Measurements from ENCODE around the gene PTPN1.
"Not testable (repeated sequence)": the region's sequence is repeated elsewhere in the genome, so short reads cannot be mapped to it uniquely, and the experiment has no call there.

Gene PTPN1

DNA sequence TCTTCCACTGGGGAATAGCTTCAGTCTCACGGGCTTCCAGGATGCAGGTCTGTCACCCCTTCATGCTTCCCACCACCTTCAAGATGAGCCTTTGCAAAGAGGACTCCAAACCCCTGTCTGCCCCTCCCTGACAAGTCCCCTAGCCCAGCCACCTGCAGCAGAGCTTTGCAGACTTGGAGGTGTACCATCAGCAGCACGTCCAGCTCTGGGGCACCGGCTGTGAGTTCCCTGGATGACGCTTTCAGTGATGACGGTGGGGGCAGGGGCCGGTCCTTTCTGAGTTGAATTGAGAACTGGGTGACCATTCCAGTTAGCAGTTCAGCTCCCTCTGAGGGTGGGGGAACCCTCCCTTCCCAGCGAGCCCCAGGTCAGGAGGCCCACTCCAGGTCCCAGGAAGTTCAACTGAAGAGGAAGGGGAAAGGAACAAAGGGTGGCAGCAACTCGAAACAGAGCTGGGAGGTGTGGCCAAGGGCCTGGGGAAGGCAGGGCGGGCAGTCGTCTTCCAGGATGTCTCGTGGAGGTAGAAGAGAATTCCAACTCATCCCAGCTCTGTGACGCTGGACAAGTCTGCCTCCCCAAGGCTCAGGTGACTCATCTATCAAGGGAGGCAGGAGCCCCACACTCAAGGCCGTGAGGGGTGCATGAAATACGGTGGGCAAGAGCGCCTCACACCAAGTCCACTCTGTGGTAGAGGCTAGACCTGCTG is 86.0 kb downstream of the PTPN1 start:
- no peak for DNase-seq

DNA sequence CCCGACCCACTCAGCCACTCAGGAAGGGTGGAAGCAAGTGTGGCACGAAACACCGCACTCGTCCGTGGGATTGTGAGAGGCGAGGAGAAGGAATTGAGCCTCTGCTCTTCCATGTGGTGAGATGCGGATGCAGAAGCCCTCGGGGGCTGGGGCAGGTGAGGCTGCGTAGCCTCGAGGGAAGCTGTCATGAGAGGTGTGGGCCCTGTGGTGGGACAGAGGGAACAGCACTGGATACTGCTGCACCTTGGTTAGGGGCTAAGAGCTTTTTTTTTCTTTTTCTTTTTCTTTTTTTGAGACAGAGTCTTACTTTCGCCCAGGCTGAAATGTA is 86.5 kb downstream of the PTPN1 start:
- DNase-seq = no peak

DNA sequence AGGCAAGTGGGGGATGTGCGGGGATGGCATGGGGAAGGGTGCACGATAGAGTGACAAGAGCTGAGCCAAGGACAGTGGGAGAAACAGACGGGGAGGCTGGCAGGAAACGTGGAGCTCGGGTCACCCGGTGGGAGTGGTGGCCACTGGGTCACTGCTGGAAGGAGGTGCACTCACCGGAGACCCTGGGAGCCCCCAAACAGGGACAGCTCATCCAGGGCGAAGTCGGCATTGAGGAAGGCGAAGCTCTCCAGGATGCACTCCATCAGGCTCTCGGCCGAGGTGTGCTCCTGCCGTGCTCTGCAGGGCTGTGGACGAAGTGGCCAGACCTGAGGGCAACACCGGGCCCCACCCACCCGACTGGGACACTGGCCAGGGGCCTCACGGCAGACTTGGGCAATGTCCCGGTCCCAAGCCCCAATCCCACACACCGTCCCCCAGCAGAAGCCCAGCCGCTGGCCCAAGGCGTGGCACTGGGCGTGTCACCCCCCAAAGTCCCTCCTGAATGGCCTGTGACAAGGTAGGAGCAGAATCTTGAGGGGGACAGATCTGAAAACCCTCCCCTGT is 87.3 kb downstream of the PTPN1 start:
- DNase-seq = no peak

DNA sequence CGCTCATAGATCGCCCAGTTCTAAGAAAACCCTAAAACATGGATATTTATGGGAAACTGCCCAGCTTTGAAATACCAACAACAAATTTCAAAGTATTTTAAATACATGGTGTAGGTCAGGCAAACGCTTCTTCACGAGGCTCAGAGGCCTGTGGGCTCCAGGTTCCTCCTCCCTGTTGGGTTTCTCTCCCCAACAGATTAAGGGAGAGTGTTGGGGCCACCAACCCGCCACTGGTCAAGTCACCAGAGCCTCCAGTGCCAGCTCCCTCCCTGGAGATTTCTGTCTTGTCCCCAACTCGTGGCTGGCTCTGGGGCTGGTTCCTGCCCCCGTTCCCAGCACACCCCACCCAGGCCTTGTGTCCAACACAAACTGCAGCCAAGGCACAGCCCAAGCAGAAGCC is 87.9 kb downstream of the PTPN1 start:
- no peak for DNase-seq

DNA sequence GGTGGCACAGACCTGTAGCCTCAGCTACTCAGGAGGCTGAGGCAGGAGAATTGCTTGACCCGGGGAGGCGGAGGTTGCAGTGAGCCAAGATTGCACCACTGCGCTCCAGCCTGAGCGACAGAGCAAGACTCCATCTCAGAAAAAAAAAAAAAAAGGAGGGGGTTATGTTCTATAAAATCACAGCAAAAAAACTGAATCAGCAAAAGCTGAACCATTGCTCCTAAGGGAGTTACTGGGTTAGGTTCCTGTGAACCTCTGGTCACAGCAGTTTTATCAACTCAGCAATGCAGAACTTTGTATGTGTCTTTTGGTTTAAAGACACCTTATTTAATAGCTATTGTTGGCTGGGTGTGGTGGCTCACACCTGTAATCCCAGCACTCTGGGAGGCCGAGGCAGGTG is 88.6 kb downstream of the PTPN1 start:
- not testable (repeated sequence) for DNase-seq

DNA sequence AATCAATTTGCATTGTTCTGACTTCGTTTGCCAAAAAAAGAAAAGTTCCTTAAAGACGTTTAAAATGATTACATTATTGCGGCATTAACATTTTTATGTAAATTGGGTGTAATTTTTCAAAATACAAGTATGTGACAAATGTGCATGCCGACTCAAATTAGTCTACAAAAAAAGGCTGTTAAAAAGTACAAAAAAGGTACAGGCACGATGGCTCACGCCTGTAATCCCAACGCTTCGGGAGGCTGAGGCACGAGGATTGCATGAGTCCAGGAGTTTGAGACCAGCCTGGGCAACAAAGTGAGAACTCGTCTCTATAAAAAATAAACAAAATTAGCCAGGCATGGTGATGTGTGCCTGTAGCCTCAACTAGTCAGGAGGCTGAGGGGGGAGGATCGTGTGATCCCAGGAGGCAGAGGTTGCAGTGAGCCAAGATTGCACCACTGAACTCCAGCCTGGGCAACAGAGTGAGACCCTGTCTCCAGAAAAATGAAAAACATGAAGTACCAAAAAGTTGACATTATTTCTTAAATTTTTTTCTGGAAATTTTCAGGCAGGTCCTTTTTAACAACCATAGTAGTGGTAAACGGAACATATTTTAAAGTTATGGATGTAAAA is 90.2 kb downstream of the PTPN1 start:
- DNase-seq = no peak

DNA sequence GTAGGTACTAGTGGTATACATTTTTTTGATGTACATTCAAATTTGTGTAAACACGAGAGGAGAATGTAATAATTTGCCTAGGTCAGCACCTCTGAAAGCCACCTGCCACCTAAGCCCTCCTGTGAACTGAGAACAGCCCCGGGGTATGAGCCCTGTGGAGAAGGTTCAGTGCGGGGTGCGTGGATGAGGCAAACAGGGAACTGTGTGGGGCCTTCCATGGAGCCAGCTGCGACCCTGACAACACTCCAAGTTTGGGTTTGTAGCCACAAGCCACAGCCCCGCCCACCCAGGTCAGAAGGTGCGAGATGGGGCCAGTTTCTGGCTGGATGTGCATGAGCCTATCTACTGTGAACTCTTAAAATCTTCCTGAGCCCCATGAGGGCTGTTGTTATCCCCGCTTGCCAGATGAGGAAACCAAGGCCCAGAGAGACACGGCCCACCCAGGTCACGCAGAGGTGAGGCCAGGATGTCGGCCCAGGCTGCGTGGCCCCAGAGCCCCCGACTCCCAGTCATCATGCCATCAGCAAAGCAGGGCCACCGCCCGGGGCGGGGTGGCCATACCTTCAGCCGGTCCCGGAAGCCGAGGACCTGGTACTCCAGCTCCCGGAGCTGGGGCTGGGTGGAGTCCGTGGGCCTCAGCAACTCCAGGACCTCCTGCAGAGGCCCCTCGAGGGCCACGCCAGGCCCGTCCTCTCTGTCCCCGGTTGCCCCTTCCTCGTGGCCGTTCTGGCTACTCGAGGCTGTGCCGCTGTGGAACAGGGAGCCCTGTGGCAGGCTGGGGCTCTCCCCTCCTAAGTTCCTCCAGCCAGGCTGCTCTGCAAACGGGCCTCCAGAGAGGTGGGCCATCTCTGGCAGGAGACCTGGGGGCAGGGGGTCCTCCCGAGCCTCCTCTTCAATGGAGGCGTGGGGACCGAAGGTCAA is 91.6 kb downstream of the PTPN1 start:
- no peak for DNase-seq

DNA sequence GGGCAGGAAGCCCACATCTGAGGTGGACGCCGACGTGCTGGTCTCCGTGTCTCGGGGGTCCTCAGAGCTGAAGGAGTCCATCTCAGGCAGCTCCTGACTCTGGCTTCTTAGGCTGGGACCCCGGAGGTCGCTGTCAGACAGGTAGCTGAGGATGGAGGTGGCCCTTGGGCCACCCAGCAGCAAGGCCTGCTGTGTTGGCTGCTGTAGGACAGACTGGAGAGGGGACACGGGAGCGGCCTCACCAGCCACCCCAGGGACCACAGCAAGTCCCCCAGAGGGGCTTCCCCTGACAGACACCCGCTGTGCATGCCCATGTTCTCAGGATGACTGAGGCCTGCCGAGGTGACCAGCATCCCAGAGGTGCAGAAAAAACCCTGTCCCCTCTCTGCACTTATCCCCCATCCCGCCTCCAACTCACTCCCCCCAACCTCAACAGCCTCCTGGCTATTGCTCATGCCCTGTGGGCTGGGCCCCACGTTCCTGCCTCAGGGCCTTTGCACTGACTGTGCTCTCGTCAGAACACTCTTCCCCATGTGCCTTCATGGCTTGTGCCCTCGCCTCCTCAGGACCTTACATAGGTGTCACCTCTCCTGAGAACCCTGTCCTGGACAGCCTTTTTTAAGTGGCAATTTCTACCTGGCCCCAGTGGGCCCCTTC is 92.4 kb downstream of the PTPN1 start:
- no peak for DNase-seq

DNA sequence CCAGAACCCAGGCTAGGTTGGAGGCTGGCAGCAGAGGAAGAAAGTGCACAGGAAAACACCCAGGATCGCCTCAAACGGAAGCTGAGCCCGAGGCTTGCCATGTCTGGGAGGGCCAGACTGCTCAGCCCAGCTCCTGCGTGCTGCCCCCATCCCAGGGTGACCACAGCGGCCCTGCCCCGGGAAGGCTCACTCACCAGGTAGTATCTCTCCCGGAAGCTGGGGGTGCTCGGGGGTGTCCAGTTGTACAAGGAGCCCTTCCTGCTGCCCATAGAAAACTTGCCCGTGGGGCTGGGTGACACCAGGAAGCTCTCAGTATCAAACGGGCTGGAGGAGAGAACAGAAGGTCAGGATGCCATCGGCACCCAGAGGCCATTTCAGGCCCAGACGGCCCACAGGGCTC is 94.3 kb downstream of the PTPN1 start:
- no peak for DNase-seq

DNA sequence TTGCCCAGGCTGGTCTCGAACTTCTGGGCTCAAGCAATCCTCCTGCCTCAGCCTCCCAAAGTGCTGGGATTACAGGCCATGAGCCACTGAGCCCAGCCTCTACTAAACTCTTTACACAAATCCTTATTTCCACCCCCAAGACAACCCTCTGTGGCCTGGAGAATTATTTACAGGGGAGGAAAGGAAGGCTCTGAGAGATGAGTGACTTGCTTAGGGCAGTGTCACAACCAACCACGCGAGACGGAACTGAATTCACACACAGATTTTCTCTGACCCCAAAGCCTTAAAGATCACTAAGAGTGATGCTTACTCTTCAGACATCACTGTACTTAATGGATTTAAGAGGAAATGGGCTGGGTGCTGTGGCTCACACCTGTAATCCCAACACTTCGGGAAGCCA is 95.0 kb downstream of the PTPN1 start:
- DNase-seq = no peak

DNA sequence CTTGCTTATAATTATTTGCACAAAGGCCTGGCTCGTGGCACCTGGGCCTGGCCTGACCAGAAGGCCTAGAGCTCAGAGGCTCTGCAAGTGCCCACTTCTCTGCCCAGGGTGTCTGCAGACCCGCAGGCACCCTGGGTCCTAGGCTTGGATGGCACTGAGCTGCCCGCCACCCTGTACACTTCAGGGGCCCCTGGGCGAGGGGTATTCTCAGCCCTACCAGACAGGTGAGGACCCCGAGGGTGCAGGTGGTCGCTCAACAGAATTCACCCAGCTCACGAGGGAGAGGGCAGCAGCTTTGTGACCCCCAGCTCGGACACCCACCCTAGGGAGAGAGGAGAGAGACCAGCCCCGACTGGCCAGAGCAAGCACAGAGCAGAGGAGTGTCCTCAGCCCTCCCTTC is 97.3 kb downstream of the PTPN1 start:
- no peak for DNase-seq

DNA sequence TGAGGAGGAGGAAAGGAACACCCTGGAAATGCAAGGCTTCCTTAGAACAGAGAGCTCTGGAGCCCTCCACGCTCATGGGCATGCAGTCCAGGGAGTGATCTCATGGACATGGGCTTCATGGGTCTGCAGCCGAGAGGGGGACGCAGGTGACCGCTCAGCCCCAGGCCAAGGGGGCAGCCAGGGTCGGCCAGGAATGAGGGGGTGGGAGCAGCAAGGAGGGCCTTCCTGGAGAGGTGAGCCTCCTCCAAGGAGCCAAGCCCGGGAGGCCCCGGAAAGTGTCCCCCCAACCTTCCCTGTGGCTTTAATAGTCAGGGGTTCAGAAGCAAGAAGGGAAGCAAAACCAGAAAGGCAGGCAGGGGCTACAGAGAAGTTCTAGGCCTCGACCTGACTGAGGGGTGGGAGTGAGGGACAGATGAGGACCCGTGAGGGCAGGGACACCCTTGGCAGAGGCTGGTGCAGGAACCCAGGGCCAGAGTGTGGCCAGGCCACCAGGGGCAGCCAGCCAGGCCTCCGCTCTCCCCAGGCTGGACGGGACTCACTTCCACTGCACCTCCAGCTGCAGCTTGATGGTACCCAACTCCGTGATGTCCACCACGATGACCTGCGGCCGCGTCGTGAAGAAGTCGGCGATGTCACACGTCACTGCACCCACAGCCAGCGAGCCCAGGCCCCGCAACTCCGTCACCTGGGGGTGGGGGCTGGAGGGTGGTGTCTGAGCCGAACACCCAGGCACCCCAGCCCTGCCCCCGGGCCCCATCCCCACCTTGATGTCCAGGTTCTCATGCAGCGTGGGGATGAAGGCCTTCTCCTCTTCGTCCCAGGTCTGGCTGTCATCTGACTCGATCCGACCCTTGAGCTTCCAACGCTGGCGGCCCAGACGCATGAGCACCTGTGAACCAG is 97.9 kb downstream of the PTPN1 start:
- no peak for DNase-seq

DNA sequence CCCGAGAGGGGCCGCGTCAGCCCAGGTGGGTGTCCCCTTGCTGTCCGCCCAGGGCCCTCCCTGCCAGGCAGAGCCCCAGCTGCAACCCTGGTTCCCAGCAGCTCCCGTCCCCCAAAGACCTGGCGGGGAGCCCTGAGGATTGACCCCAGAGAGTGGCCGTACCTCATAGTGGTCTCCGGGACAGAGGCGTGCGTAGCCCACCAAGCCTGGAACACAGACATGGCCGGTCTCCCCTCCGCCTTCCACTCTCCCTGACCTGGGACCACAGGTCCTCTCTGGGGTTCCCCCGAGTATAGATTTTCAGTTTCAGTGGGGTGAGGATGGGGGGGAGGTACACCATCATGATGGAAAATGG is 98.5 kb downstream of the PTPN1 start:
- DNase-seq = no peak

DNA sequence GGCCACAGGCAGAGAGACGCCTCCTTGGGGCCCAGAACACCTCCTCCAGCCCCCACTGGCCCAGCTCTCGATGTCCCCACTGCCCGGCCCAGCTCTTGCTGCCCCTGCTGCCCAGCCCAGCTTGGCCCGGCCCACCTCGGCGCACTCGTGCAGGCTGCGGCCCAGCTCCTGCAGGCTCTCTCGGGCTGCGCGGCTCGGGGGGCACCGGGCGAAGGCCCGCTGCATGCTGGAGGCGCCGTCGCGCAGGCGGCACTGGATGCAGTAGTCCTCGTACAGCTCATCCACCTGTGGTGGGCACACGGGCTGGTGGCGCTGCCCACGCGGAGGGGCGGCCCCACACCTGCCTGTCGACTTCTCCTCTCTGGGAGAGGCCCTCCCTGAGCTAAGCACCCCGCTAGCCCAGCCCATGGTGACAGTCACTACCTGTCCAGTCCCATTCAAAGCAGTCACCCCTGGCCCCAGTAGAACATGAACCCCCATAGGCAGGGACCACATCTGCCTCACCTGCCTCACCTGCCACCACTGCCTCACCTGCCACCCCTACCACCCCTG is 99.3 kb downstream of the PTPN1 start:
- DNase-seq = no peak

DNA sequence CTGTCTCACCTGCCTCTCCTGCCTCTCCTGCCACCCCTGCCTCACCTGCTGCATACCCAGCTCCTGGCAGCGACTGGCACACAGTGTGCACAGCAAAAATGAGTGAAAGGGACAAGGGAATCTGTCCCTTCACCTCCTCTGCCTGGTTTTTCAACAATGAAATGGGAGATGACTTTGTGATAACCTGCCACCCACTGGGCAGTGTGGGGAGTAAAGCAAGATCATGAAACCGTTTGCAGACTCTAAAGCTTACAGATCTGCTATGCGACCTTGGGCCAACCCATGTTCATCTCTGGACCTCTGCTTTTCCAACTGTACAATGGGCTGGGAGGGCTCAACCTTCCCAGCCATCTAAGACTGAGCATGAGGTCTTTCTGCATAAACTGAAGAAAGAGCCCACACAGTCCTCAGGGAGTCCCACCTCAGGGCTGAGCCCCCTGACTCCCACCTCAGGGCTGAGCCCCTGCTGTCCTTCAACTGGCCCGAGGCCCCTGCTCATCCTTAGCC is 100.1 kb downstream of the PTPN1 start:
- DNase-seq = no peak

DNA sequence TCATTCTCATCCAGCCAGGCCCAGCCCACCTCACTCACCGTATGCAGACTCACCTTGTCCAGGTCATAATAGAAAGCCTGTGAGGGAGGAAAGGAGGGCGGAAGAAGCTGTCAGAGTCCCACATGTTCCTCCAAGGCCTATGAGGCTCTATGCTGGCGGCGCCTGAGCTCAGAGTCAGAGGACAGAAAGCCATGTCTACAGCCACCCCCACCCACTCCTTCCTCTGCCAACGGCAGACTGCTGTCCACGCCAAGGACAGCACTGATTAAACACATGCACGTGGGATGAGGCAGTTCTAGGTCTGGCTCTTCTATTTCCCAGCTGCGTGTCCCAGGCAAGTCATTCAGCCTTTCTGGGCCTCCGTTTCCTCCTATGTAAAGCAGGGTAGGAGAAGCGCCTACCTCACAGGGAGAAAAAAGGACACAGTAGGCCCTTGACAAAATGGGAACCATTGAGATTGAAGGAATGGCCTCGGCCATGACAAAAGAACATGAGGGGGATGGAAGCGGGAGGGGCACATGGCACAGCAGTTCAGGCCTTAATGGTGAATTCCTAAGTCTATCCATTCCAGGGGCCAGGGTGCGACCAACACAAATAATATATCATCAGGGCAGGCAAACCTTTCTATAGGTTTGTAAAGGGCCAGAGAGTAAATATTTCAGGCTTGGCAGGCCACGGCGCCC is 101.1 kb downstream of the PTPN1 start:
- no peak for DNase-seq

DNA sequence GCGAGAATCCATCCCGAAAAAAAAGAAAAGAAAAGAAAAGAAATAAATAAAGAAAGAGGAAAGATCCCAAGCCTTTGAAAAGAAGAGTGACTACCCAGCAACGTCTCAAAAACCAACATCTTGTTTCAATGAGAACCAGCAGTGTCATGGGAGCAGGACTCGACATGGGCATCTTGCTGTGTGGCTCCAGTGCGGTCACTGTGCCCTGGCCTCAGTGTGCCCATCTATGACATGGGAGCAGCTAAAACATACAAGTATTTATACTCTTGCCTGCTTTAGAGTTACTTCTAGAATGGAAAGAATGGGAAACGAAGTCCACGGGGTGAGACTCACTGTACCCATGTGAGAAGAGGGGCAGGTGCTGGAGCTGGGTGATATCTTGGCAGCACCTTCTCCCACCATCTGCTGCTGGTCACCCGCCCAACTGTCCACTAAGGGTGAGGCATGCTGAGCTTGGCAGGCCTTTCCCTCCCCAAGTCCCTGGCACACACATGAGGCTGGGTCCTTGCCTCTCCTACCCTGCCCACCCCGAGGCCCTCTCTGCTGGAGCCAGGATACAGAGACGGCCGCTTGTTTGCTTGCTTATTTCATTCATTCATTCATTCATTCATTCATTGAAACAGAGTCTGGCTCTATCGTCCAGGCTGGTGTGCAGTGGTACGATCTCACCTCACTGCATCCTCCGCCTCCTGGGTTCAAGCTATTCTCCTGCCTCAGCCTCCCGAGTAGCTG is 103.4 kb downstream of the PTPN1 start:
- DNase-seq = no peak

DNA sequence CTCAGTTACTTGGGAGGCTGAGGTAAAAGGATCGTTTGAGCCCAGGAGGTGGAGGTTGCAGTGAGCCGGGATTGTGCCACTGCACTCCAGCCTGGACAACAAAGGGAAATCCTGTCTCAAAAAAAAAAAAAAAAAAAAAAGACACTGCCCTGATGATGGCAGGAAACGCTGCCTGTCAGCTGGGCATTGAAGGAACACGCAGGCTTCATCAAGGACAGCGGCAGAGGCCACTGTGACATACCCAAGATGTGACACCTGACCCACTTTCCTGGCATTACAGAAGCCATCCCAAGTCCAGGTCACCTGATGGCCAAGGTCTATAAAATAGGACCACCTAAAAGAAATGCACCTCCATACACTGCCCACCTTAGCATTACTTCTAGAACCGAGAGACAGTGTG is 105.2 kb downstream of the PTPN1 start:
- DNase-seq = no peak

DNA sequence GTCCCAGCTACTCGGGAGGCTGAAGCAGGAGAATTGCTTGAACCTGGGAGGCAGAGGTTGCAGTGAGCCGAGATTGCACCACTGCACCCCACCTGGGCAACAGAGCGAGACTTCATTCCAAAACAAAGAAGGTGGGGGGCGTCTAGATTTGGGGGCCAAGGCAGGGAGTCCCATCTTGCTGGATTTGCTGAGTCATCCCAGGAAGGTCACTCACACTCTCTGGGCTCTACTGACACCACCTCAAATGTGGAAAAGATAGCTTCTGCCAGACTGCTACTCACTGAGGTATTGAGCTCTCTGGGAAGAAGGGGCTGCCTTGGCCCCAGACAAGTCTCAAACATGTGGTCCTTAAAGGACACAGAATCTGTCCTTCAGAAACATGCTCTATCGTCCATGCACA is 106.8 kb downstream of the PTPN1 start:
- no peak for DNase-seq

DNA sequence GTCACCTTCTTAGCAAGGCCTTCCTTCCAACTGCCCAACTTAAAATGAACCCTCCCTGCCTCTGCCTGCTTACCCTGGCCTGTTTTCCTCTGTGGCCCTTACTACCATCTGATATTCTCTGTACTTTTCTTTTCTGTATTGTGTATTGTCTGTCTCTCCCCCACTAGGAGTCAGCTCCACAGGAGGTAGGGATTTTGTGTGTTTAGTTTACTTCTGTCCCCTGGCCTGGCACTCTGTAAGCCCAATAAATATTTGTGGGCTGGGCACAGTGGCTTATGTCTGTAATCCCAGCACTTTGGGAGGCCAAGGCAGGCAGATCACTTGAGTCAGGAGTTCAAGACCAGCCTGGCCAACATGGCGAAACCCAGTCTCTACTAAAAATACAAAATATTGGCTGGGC is 108.4 kb downstream of the PTPN1 start:
- no peak for DNase-seq

All from stimulated activated CD4-positive, alpha-beta T cell treated with anti-CD3 and anti-CD28 coated beads, Interleukin-4, amount 100 ng/mL, for 24 hours (primary cell).